ENCODE data around the gene MBP.
"Not testable (repeated sequence)": the region's sequence is repeated elsewhere in the genome, so short reads cannot be mapped to it uniquely, and the experiment has no call there.

Gene MBP

GRCh38 chr18:77022116-77022515 is 110.5 kb downstream of the MBP start:
- no peak for DNase-seq (ENCODE audit: low spot score)

GRCh38 chr18:77021478-77021877 is 111.1 kb downstream of the MBP start:
- not testable (repeated sequence) for DNase-seq (ENCODE audit: low spot score)

GRCh38 chr18:77021075-77021474 is 111.5 kb downstream of the MBP start:
- DNase-seq (ENCODE audit: low spot score): no peak

- DNase-seq (ENCODE audit: low spot score): no peak
Measured at GRCh38 chr18:77020561-77020960, 112.0 kb downstream of the MBP start.

GRCh38 chr18:77019641-77020040 is 112.9 kb downstream of the MBP start:
- DNase-seq (ENCODE audit: low spot score): no peak

GRCh38 chr18:77018650-77019049 is 113.9 kb downstream of the MBP start:
- DNase-seq (ENCODE audit: low spot score): not testable (repeated sequence)

- no peak for DNase-seq (ENCODE audit: low spot score)
Measured at GRCh38 chr18:77017355-77017754, 115.2 kb downstream of the MBP start.

- DNase-seq (ENCODE audit: low spot score): no peak
Measured at GRCh38 chr18:77016936-77017335, 115.6 kb downstream of the MBP start.

GRCh38 chr18:77015771-77016710 is 116.5 kb downstream of the MBP start:
- no peak for DNase-seq (ENCODE audit: low spot score)

- DNase-seq (ENCODE audit: low spot score): no peak
Measured at GRCh38 chr18:77015169-77015568, 117.4 kb downstream of the MBP start.

GRCh38 chr18:77014538-77014937 is 118.0 kb downstream of the MBP start:
- no peak for DNase-seq (ENCODE audit: low spot score)

- no peak for DNase-seq (ENCODE audit: low spot score)
Measured at GRCh38 chr18:77013811-77014521, 118.6 kb downstream of the MBP start.

GRCh38 chr18:77012806-77013541 is 119.6 kb downstream of the MBP start:
- no peak for DNase-seq (ENCODE audit: low spot score)

- DNase-seq (ENCODE audit: low spot score): no peak
Measured at GRCh38 chr18:77012120-77012519, 120.5 kb downstream of the MBP start.

- no peak for DNase-seq (ENCODE audit: low spot score)
Measured at GRCh38 chr18:77009675-77010074, 122.9 kb downstream of the MBP start.

- DNase-seq (ENCODE audit: low spot score): no peak
Measured at GRCh38 chr18:77008576-77009315, 123.8 kb downstream of the MBP start.

- DNase-seq (ENCODE audit: low spot score): no peak
Measured at GRCh38 chr18:77008006-77008405, 124.6 kb downstream of the MBP start.

GRCh38 chr18:77007251-77007650 is 125.3 kb downstream of the MBP start:
- no peak for DNase-seq (ENCODE audit: low spot score)

GRCh38 chr18:77006305-77007175 is 126.0 kb downstream of the MBP start:
- no peak for DNase-seq (ENCODE audit: low spot score)

- DNase-seq (ENCODE audit: low spot score): no peak
Measured at GRCh38 chr18:77005651-77006195, 126.9 kb downstream of the MBP start.
